BLaER1 (cell line): ENCODE data around the gene CT47C1.

Experiments
- H3K27ac ChIP-seq: shearing (Covaris generic); formaldehyde crosslinking; 2 replicates; pipeline ENCODE4 v1.8.1; 2022
- H3K27me3 ChIP-seq: shearing (Covaris generic); formaldehyde crosslinking; 2 replicates; pipeline ENCODE4 v1.8.1; 2022
- H3K36me3 ChIP-seq: shearing (Covaris generic); formaldehyde crosslinking; 2 replicates; pipeline ENCODE4 v1.8.1; 2022
- H3K4me1 ChIP-seq: shearing (Covaris generic); formaldehyde crosslinking; 2 replicates; pipeline ENCODE4 v1.8.1; 2022
- H3K4me2 ChIP-seq: shearing (Covaris generic); formaldehyde crosslinking; 2 replicates; pipeline ENCODE4 v1.8.1; 2022
- H3K4me3 ChIP-seq: shearing (Covaris generic); formaldehyde crosslinking; 2 replicates; pipeline ENCODE4 v1.8.1; 2022
- H3K9ac ChIP-seq: shearing (Covaris generic); formaldehyde crosslinking; 2 replicates; pipeline ENCODE4 v1.8.1; 2022
- H3K9me3 ChIP-seq: shearing (Covaris generic); formaldehyde crosslinking; 2 replicates; pipeline ENCODE4 v1.8.1; 2022
- H4K20me1 ChIP-seq: shearing (Covaris generic); formaldehyde crosslinking; 2 replicates; pipeline ENCODE4 v1.8.1; 2022
- Cebpa-rat ChIP-seq: shearing (Covaris generic); IDR thresholded peaks from 2 replicates; pipeline ENCODE4 v1.8.1; 2022

CT47C1 gene

DNA sequence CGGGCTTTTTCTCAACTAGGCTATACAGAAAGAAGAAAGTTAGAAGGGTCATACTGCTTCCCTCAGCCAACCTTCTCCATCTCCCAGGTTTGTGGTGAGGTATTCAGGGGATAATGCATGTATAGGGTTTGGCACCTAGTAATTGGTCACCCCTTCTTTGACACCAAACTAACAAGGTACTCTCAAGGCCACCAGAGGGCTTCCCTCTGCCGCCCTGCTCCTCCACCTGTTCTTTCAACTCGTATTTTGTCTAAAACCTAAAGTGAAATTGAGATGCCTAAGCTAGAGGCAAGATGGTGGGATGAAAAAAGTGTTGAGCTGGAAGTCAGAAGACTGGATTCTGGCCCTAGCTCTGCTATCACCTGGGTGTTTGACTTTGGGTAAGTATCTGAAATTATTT is 22.0 kb downstream of the CT47C1 start:
- Histone ChIP-seq H3K4me2 (no peak overlapping the region), H3K27ac (no peak overlapping the region), H3K9ac (no peak overlapping the region), H3K9me3 (0 out of 2 replicates have a peak, but pooled peaks cover 4% of the 10 kb centered on the region), H3K36me3 (no peaks in the 10 kb centered on the region), H3K4me3 (no peak overlapping the region), H4K20me1 (no peaks in the 10 kb centered on the region), H3K27me3 (no peaks in the 10 kb centered on the region), H3K4me1 (0 out of 2 replicates have a peak, but pooled peaks cover 3% of the 10 kb centered on the region)
- TF ChIP-seq Cebpa-rat: no peak

- Histone ChIP-seq H3K27me3 (no peaks in the 10 kb centered on the region), H4K20me1 (no peaks in the 10 kb centered on the region), H3K36me3 (no peaks in the 10 kb centered on the region), H3K9me3 (0 out of 2 replicates have a peak, but pooled peaks cover 4% of the 10 kb centered on the region), H3K27ac (no peak overlapping the region), H3K4me1 (0 out of 2 replicates have a peak, but pooled peaks cover 3% of the 10 kb centered on the region), H3K4me3 (no peak overlapping the region), H3K9ac (no peak overlapping the region), H3K4me2 (no peak overlapping the region)
- TF ChIP-seq Cebpa-rat: no peak
Measured at GRCh38 chrX:119095936-119096335, 23.1 kb downstream of the CT47C1 start.

- Histone ChIP-seq H3K4me1 (0 out of 2 replicates have a peak, but pooled peaks cover 3% of the 10 kb centered on the region), H4K20me1 (no peaks in the 10 kb centered on the region), H3K36me3 (no peaks in the 10 kb centered on the region), H3K27ac (no peak overlapping the region), H3K9me3 (no peaks in the 10 kb centered on the region), H3K9ac (no peak overlapping the region), H3K4me2 (no peak overlapping the region), H3K27me3 (no peaks in the 10 kb centered on the region), H3K4me3 (no peak overlapping the region)
- TF ChIP-seq Cebpa-rat: no peak
Measured at GRCh38 chrX:119101168-119101567, 28.4 kb downstream of the CT47C1 start.

DNA sequence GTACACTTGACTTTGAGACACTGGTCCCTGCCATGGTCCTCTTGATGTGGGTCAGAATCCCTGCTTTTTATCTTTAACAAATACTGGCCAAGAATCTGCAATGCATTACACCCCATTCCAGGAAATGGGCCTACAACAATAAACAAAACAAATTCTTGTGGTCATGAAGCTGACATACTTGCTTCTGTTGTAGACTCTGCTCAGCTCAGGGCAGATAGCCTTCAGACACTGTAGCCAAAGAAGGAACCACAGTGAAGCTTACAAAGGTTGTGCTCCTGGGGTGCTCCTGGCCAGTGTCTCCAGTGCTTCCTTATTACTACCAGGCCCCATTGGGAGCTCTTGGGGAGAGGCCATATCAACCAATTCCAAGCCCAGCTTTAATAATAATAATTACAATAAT is 33.0 kb downstream of the CT47C1 start:
- Histone ChIP-seq H4K20me1 (no peaks in the 10 kb centered on the region), H3K27ac (no peak overlapping the region), H3K4me1 (no peaks in the 10 kb centered on the region), H3K36me3 (no peaks in the 10 kb centered on the region), H3K4me3 (no peak overlapping the region), H3K27me3 (no peaks in the 10 kb centered on the region), H3K9ac (no peak overlapping the region), H3K9me3 (no peaks in the 10 kb centered on the region), H3K4me2 (no peak overlapping the region)
- TF ChIP-seq Cebpa-rat: no peak

GRCh38 chrX:119107206-119107605 is 34.4 kb downstream of the CT47C1 start:
- H3K27ac ChIP-seq: no peak overlapping the region
- H3K4me1 ChIP-seq: no peaks in the 10 kb centered on the region
- H3K27me3 ChIP-seq: no peaks in the 10 kb centered on the region
- no peak for TF ChIP-seq Cebpa-rat
- no peak overlapping the region for H3K4me2 ChIP-seq
- no peak overlapping the region for H3K9ac ChIP-seq
- no peak overlapping the region for H3K4me3 ChIP-seq
- H4K20me1 ChIP-seq: no peaks in the 10 kb centered on the region
- H3K36me3 ChIP-seq: no peaks in the 10 kb centered on the region
- H3K9me3 ChIP-seq: no peaks in the 10 kb centered on the region

GRCh38 chrX:119118780-119119395 is 46.1 kb downstream of the CT47C1 start:
- H3K4me3 ChIP-seq: no peak overlapping the region
- no peak overlapping the region for H3K9ac ChIP-seq
- H3K27me3 ChIP-seq: no peaks in the 10 kb centered on the region
- H3K27ac ChIP-seq: no peak overlapping the region
- H3K4me1 ChIP-seq: no peaks in the 10 kb centered on the region
- no peak overlapping the region for H3K4me2 ChIP-seq
- no peaks in the 10 kb centered on the region for H3K36me3 ChIP-seq
- TF ChIP-seq Cebpa-rat: no peak
- no peaks in the 10 kb centered on the region for H4K20me1 ChIP-seq
- H3K9me3 ChIP-seq: no peaks in the 10 kb centered on the region

DNA sequence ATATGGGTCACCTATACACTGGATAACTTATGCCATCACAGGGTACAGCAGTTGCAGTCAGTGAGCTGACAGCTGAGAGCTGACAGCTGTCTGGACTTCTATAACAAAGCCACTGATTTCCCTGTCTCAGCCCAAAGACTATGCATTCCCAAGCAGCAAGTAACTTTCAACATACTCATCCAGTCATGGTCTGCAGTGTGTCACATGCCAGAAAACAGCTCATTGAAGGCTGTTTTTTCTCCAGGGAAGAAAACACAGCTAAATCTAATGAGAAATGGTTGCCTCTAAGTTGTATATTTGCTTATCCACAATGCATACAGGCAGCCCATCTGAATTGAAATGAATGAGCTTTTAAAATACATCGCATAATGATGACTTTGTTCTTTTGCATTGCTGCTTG is 48.5 kb downstream of the CT47C1 start:
- Histone ChIP-seq H3K36me3 (no peaks in the 10 kb centered on the region), H3K27me3 (no peaks in the 10 kb centered on the region), H3K9ac (no peak overlapping the region), H4K20me1 (no peaks in the 10 kb centered on the region), H3K9me3 (no peaks in the 10 kb centered on the region), H3K27ac (no peak overlapping the region), H3K4me3 (no peak overlapping the region), H3K4me1 (no peaks in the 10 kb centered on the region), H3K4me2 (no peak overlapping the region)
- TF ChIP-seq Cebpa-rat: no peak
